ENCODE results near the gene MEF2D.

DNA sequence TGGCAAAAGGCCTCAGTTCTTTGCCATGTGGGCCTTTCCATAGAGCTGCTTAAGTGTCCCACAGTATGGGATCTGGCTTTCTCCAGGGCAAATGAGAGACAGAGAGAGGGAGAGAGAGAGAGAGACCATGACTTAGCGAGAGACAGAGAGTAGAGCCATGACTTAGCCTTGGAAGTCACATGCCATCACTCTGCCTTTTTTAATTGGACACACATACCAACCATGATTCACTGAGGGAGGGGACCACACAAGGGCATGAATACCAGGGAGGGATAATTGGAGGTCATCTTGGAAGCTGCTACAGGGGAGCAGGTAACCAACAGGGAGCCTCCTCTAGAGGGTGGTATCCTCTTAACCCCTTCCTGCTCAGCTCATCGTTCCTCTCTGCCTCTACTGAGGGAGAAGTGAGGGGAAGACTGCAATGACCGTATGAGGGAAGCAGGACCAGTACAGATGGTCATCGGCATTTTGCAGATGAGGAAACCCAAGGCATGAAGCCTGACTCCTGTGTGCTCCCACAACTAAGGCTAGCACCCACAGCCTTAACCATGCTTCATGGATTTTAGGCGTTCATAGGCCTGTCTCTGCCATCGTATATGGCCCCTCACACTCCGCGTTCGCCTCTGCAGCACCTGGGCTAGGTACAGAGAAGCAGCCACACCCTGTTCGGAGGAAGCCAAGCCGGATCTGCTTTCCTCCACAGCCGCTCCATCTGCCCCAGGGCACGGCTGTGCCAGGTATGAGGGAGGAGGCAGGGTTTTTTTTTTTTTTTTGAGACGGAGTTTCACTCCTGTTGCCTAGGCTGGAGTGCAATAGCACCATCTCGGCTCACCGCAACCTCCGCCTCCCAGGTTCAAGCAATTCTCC lies 38.6 kb downstream of the MEF2D start:
- TF ChIP-seq POLR2AphosphoS5 (IDR thresholded peaks at IDR 0.05), result peak; percentile 53 to 68 (median 54)
- no peak for TF ChIP-seq POLR2A (IDR thresholded peaks at IDR 0.05)
- TF ChIP-seq, protein P1, sequence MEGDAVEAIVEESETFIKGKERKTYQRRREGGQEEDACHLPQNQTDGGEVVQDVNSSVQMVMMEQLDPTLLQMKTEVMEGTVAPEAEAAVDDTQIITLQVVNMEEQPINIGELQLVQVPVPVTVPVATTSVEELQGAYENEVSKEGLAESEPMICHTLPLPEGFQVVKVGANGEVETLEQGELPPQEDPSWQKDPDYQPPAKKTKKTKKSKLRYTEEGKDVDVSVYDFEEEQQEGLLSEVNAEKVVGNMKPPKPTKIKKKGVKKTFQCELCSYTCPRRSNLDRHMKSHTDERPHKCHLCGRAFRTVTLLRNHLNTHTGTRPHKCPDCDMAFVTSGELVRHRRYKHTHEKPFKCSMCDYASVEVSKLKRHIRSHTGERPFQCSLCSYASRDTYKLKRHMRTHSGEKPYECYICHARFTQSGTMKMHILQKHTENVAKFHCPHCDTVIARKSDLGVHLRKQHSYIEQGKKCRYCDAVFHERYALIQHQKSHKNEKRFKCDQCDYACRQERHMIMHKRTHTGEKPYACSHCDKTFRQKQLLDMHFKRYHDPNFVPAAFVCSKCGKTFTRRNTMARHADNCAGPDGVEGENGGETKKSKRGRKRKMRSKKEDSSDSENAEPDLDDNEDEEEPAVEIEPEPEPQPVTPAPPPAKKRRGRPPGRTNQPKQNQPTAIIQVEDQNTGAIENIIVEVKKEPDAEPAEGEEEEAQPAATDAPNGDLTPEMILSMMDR (IDR thresholded peaks at IDR 0.05 in 8 of 11, conservative IDR thresholded peaks at IDR 0.05 in 3 of 11), result no peak

All from spleen (tissue), 7 donors.